OCI-LY1 (cell line): ENCODE results near the gene ATP8A1.

Experiments
- CTCF ChIP-seq: fragments of 200-600 bp; sonication (generic), shearing (Covaris generic); IDR thresholded peaks from 2 replicates; pipeline ENCODE4 v1.5.1; 2017; ENCODE audit warnings: mild to moderate bottlenecking, antibody characterized with exemption, low read length, moderate library complexity, mixed read lengths
- EZH2 ChIP-seq: fragments of 200-600 bp; sonication (generic), shearing (Covaris generic); IDR thresholded peaks from 2 replicates; pipeline ENCODE4 v1.8.0; 2017; ENCODE audit warnings: borderline replicate concordance, mixed run types, mild to moderate bottlenecking, antibody characterized with exemption, low read length, moderate library complexity, mixed read lengths

GRCh38 chr4:42364266-42365053 lies 292.4 kb downstream of the ATP8A1 start:
- no peak for TF ChIP-seq CTCF
- no peak for TF ChIP-seq EZH2
